ENCODE data around the gene KDM2A. TPM values are rescaled to one million over a fixed set of nuclear protein-coding genes. Genes with fewer than 3 reads are reported as not detected.
"Not testable (repeated sequence)": the region's sequence is repeated elsewhere in the genome, so short reads cannot be mapped to it uniquely, and the experiment has no call there.

Gene KDM2A
- total RNA-seq, 1 donor from 2014 or later = 40.7 TPM

DNA sequence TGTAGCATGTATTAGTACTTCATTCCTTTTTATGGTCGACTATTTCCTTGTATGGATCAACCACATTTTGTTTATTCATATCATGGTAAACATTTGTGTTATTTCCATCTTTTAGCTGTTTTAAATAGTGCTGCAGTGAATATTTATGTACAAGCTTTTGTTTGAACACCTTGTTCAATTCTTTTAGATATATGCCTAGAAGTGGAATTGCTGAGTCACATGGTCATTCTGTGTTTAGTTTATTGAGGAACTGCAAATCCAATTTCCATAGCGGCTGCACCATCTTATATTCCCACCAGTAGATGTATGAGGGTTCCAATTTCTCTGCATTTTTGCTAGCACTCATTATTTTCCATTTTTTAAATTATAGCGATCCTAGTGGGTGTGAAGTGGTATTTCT is 85.8 kb downstream of the KDM2A start:
- ATAC-seq (ENCODE audit: poor library complexity) (no peak), DNase-seq (no peak)
- intact Hi-C loops (cut with DNase I) = no loop called here

GRCh38 chr11:67209222-67209621 is 90.2 kb downstream of the KDM2A start:
- DNase-seq; ATAC-seq (ENCODE audit: poor library complexity); intact Hi-C loops (cut with DNase I): not testable (repeated sequence)

- no peak for DNase-seq
- intact Hi-C loops (cut with DNase I) = no loop called here
- ATAC-seq (ENCODE audit: poor library complexity) = peak; percentile 46
Measured at GRCh38 chr11:67211656-67212436, 92.8 kb downstream of the KDM2A start.

GRCh38 chr11:67213178-67213621 is 94.1 kb downstream of the KDM2A start:
- DNase-seq = no peak
- ATAC-seq (ENCODE audit: poor library complexity) = peak; percentile 18
- intact Hi-C loops (cut with DNase I) = no loop called here

GRCh38 chr11:67227726-67228125 is 108.7 kb downstream of the KDM2A start:
- no peak for DNase-seq
- ATAC-seq (ENCODE audit: poor library complexity) = no peak
- intact Hi-C loops (cut with DNase I) = no loop called here

- DNase-seq (no peak), ATAC-seq (ENCODE audit: poor library complexity) (no peak)
- intact Hi-C loops (cut with DNase I) = no loop called here
Measured at GRCh38 chr11:67230406-67230805, 111.3 kb downstream of the KDM2A start.

DNA sequence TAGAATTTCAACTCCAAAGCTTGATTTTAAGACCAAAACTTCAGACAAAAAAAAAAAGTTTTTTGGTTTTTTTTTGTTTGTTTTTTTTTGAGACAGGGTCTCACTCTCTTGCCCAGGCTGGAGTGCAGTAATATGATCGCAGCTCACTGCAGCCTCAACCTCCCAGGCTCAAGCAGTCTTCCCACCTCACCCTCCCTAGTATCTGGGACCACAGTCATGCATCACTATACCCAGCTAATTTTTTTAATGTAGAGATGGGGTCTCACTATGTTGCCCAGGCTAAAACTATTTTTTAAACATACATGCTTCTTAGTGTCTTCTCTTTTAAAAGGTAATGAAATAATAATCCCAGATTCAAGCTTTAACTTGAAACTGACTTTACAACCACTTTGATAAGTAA is 111.8 kb downstream of the KDM2A start:
- intact Hi-C loops (cut with DNase I) = no loop called here
- ATAC-seq (ENCODE audit: poor library complexity) (no peak), DNase-seq (no peak)

GRCh38 chr11:67233584-67234190 is 114.6 kb downstream of the KDM2A start:
- intact Hi-C loops (cut with DNase I) = no loop called here
- no peak for ATAC-seq (ENCODE audit: poor library complexity)
- no peak for DNase-seq

GRCh38 chr11:67234571-67234970 is 115.5 kb downstream of the KDM2A start:
- ATAC-seq (ENCODE audit: poor library complexity); intact Hi-C loops (cut with DNase I): not testable (repeated sequence)

DNA sequence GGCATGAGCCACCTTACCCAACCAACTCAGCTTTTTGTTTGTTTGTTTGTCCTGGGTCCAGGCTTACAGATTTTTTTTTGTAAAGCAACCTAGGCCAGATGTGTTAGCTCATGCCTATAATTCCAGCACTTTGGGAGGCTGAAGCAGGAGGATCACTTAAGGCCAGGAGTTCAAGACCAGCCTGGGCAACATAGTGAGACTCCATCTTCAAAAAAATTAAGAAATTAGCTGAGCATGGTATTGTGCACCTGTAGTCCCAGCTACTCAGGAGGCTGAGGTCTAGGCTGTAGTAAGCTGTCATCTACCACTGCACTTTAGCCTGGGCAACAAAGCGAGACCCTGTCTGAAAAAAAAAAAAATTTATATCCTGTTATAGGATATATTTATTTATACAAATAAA is 118.5 kb downstream of the KDM2A start:
- intact Hi-C loops (cut with DNase I) = no loop called here
- DNase-seq (no peak), ATAC-seq (ENCODE audit: poor library complexity) (no peak)

More at GRCh38 chr11:67234571-67234970, 115.5 kb downstream of the KDM2A start:
- DNase-seq = not testable (repeated sequence)

DNA sequence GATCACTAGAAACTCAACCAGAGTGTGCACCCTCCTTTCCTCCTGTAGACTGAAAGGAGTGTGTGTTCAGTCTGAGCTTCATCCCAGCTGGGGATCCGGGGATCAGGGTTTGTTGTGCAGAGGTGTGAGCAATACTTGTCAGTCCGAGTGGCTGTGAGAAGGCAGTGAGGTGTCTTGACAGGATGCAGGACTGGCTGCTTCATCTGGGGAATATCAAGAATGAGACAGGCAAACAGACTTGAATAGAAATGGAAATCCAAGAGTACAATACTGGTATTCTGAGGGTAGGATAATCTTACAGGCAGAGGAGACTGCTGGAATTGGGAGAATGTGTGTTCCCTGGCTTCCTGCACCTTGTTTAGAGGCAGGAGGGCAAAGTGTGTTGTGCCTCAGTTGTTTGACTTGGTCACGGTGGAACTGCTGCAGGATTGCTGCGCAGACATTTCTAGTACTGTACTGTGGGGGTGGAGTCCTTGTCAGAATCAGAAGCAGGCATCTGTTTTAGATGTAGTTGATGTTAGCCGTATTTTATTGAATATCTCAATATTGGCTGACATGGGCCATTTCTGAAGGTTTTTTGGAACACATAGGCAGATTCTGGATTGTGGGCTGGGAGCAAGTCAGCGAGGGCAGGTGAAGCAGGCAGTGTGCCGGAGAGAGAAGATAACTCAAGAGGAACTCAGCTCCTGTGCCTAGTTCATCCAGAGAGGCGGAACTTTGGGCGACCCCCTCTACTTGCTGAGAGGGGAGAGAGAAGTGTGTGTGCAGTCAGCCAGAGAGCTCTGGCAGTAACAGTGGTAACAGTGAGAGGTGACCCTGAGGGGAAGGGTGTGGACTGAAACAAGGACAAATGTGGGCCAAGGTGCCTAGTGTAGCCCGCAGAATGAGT is 120.1 kb downstream of the KDM2A start:
- intact Hi-C loops (cut with DNase I) = no loop called here
- no peak for ATAC-seq (ENCODE audit: poor library complexity)
- DNase-seq = no peak

DNA sequence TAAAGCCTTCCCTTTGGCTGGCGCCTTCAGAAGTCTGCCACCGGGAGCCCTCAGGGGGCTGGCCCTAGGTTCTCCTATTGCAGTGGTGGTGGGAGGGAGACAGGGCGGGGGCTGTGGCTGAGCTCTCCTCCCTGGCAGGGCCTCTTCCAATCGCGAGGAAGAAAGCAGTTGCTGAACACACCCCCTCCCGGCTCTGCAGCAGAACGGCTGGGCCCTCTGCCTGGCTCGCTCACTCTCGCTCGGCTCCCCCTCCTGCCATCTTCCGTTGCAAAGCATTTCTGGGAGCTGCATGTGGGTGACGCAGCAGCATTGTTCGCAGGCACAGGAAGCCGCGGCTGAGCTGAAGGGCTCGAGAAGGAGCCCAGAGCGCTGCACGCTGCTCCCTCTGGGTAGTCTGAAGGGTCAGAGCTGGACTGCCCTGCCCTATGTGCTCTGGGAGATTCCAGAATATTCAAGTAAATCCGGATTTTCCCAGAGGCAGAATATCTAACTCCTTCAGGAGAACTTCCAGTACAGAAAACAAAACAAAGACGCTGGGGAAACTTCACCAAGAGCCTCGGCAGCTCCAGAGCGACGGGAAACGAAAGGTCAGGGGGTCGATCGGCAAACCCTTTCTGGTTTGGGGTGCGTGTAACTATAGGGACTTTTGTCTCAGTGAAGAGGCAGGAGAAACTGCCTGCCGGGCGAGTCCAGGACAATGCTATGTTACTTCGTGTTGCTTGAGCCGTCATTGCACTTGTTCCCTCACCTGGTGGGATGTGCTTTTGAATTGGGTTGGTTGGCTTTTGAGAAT is 120.9 kb downstream of the KDM2A start:
- intact Hi-C loops (cut with DNase I) = no loop called here
- ATAC-seq (ENCODE audit: poor library complexity) (peak; percentile 97), DNase-seq (peak; percentile 97)

DNA sequence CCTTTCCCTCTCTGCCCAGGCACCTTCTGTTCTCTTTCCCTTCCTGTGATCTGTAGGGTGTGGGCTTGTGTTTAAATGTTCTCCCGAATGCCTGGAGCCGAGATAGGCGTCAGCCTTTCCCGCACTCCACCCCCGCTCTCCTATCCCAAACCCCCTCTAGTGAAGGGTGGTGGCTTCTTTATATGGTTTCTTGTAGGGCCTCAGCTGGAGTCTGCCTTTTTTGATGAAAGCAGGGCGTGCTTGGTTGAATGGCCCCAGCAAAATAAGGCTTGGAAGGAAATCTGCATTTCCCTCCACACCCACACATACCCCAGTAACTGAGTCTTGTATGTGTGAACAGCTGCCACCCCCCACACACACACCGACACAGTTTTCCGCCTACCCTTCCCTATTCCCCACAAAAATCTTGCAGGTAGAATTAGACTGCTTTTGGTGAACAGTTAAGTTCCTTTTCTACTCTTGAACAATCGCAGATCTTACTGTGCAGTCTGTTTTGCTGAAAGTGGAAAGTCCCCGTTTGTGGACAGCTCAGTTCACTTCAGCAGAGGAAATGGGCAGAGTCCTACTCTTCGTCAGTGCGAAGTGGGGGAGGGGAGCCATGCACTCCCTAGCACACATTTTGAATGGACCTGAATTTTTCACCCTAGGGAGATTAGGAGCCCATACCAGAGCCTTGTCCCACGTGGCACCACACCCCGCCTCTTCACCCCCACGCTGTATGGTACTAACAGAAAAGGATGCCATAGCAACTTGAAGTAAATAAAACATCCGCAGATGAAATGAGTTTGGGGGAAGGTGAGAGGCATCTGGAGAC is 121.7 kb downstream of the KDM2A start:
- DNase-seq (peak; percentile 76), ATAC-seq (ENCODE audit: poor library complexity) (peak; percentile 37)
- intact Hi-C loops (cut with DNase I) = no loop called here

DNA sequence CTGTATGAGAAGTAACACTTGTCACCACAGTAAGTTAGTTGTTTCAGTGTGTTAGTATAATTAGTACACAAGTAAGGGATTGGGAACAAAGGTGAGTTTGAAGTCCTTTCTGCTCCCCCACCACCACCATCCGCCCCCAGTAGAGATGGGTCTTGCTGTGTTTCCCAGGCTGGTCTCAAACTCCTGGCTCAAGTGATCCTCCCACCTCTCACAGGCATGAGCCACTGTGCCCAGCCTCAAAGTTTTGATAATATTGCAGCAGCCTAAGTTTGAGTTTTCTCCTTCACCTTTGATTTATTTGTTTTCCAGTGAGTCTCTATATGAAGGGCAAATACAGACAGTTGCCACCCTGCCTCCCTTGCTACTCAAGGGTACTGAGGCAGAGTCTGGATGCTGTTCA is 123.5 kb downstream of the KDM2A start:
- DNase-seq = no peak
- no peak for ATAC-seq (ENCODE audit: poor library complexity)
- intact Hi-C loops (cut with DNase I) = no loop called here

GRCh38 chr11:67243051-67243450 is 124.0 kb downstream of the KDM2A start:
- DNase-seq (no peak), ATAC-seq (ENCODE audit: poor library complexity) (no peak)
- intact Hi-C loops (cut with DNase I) = no loop called here

- intact Hi-C loops (cut with DNase I) = no loop called here
- ATAC-seq (ENCODE audit: poor library complexity) = no peak
Measured at GRCh38 chr11:67245046-67245445, 126.0 kb downstream of the KDM2A start.

DNA sequence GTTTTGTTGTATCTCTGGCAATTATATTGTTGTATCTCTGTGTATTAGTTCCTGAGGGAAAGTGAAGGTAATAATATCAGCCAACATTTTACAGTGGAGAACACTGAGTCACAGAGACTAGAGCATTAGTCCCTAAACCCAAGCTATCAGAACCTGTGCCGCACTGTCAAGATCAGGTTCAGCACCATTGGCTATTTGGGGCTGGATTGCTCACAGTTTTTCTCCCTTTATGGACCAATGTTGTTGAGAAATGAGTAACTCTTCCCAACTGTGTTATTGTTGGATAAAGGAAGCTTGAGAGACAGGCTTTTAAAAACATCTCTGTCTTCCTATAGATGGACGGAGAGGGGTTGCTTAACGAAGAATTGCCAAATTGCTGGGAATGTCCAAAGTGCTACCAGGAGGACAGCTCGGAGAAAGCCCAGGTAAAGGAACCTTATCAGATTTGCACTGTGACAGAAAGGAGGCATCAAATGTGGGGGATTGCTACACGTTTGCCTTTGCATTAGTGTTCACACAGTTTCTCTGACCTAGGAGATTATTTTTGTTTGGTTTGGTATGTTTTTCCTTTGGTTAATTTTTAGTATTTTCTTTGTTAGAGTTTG is 129.0 kb downstream of the KDM2A start:
- DNase-seq (no peak), ATAC-seq (ENCODE audit: poor library complexity) (no peak)
- intact Hi-C loops (cut with DNase I) = no loop called here

More at GRCh38 chr11:67245046-67245445, 126.0 kb downstream of the KDM2A start:
- no peak for DNase-seq
